PC-9 (cell line): ENCODE measurements around the gene PTRH2. TPM values are rescaled to one million over a fixed set of nuclear protein-coding genes. Genes with fewer than 3 reads are reported as not detected.

Experiments
- BruUV-seq: library from RNA; stranded (reverse); fragments of 400-500 nt; replicated peaks from 2 replicates; lab custom pipeline; 2021; lab: Mats Ljungman, UMichigan
- CTCF ChIA-PET: fragments of 300-600 bp; sonication (Branson Sonifier 250); formaldehyde crosslinking; loops from one replicate; lab custom pipeline; 2022; ENCODE audit warnings: antibody characterized with exemption; lab: Charles Lee
- POLR2A ChIA-PET: fragments of 300-600 bp; sonication (Branson Sonifier 250); formaldehyde crosslinking; loops from one replicate; lab custom pipeline; 2022; ENCODE audit warnings: antibody characterized with exemption; ENCODE audit not compliant: unreplicated experiment; lab: Charles Lee
- DNase-seq, 2 experiments: peaks; one replicate each; pipeline versions ENCODE4 v3.0.0 to v3.0.0-alpha.2; 2015 to 2022; ENCODE audit warnings: mixed read lengths in 1 of 2
- H2AFZ ChIP-seq: fragments of 200-600 bp; sonication (generic); 2 replicates; pipeline ENCODE4 v1.8.1; 2017; ENCODE audit warnings: antibody characterized with exemption
- H3F3A ChIP-seq: fragments of 200-600 bp; sonication (generic); 2 replicates; pipeline ENCODE4 v1.8.1; 2017; ENCODE audit warnings: antibody characterized with exemption, mild to moderate bottlenecking, low read depth; ENCODE audit not compliant: insufficient read depth
- H3K27ac ChIP-seq: fragments of 200-600 bp; sonication (generic); 2 replicates; pipeline ENCODE4 v1.6.1; 2016; ENCODE audit warnings: mixed run types
- H3K27me3 ChIP-seq: fragments of 200-600 bp; sonication (generic); 2 replicates; pipeline ENCODE4 v1.6.1; 2016; ENCODE audit warnings: low read depth, mixed run types; ENCODE audit not compliant: insufficient read depth
- H3K36me3 ChIP-seq: fragments of 200-600 bp; sonication (generic); 2 replicates; pipeline ENCODE4 v1.6.1; 2016; ENCODE audit warnings: low read depth, mixed run types
- H3K4me1 ChIP-seq: fragments of 200-600 bp; sonication (generic); replicated peaks from 2 replicates; pipeline ENCODE4 v1.6.1; 2016; ENCODE audit warnings: mixed run types; ENCODE audit not compliant: insufficient read depth
- H3K4me2 ChIP-seq: fragments of 200-600 bp; sonication (generic); 2 replicates; pipeline ENCODE4 v1.6.1; 2017; ENCODE audit warnings: mixed run types
- H3K4me3 ChIP-seq: fragments of 200-600 bp; sonication (generic); 2 replicates; pipeline ENCODE4 v1.6.1; 2016; ENCODE audit warnings: mixed run types
- H3K79me2 ChIP-seq: fragments of 200-600 bp; sonication (generic); 2 replicates; pipeline ENCODE4 v1.6.1; 2017; ENCODE audit warnings: low read depth, mixed run types
- H3K9me2 ChIP-seq: fragments of 200-600 bp; sonication (generic); 2 replicates; pipeline ENCODE4 v1.8.1; 2017; ENCODE audit warnings: mild to moderate bottlenecking; ENCODE audit not compliant: insufficient read depth
- H3K9me3 ChIP-seq: fragments of 200-600 bp; sonication (generic); 2 replicates; pipeline ENCODE4 v1.8.1; 2016; ENCODE audit warnings: low read depth; ENCODE audit not compliant: insufficient read depth
- H4K20me1 ChIP-seq: fragments of 200-600 bp; sonication (generic); 2 replicates; pipeline ENCODE4 v1.8.1; 2017; ENCODE audit not compliant: insufficient read depth
- EZH2 ChIP-seq: fragments of 200-600 bp; sonication (generic); IDR thresholded peaks from 2 replicates; pipeline ENCODE4 v1.8.0; 2017; ENCODE audit warnings: antibody characterized with exemption, low read depth
- intact Hi-C: fragments of 100-400 bp; cut with micrococcal nuclease; formaldehyde crosslinking; loops from one replicate; pipeline ENCODE4 v1.10.0; 2022; ENCODE audit not compliant: unreplicated experiment
- total RNA-seq: library from RNA; stranded (reverse); gene quantifications from 2 replicates; pipeline ENCODE4 v1.2.3, GENCODE V29; 2021
- TF ChIP-seq, protein P1 (sequence below): fragments of 200-600 bp; sonication (generic); conservative IDR thresholded peaks from 2 replicates; pipeline ENCODE4 v1.6.1; 2017; ENCODE audit warnings: mixed run types, antibody characterized with exemption, mild to moderate bottlenecking, moderate library complexity

PTRH2 gene
- total RNA-seq, 1 experiment from 2014 or later: 25.9 TPM

- intact Hi-C loops: no loop called here
These were observed 45.2 kb upstream of the PTRH2 start for GRCh38 chr17:59752446-59752845.

GRCh38 chr17:59751955-59752413 lies 44.8 kb upstream of the PTRH2 start:
- Histone ChIP-seq H3K4me1 (peaks cover 43% of the 10 kb centered on the region), H3K27me3 (no peaks in the 10 kb centered on the region), H3K4me3 (no peak overlapping the region), H3K36me3 (no peaks in the 10 kb centered on the region), H4K20me1 (no peaks in the 10 kb centered on the region), H3K9me2 (no peaks in the 10 kb centered on the region), H2AFZ (no peak overlapping the region), H3K27ac (peak overlapping the region; percentile 99), H3F3A (peaks cover 59% of the 10 kb centered on the region), H3K4me2 (0 out of 2 replicates have a peak overlapping the region, but pooled peaks have one; percentile 3), H3K9me3 (no peaks in the 10 kb centered on the region), H3K79me2 (peaks cover 27% of the 10 kb centered on the region)
- TF ChIP-seq EZH2: no peak
- TF ChIP-seq, protein P1, sequence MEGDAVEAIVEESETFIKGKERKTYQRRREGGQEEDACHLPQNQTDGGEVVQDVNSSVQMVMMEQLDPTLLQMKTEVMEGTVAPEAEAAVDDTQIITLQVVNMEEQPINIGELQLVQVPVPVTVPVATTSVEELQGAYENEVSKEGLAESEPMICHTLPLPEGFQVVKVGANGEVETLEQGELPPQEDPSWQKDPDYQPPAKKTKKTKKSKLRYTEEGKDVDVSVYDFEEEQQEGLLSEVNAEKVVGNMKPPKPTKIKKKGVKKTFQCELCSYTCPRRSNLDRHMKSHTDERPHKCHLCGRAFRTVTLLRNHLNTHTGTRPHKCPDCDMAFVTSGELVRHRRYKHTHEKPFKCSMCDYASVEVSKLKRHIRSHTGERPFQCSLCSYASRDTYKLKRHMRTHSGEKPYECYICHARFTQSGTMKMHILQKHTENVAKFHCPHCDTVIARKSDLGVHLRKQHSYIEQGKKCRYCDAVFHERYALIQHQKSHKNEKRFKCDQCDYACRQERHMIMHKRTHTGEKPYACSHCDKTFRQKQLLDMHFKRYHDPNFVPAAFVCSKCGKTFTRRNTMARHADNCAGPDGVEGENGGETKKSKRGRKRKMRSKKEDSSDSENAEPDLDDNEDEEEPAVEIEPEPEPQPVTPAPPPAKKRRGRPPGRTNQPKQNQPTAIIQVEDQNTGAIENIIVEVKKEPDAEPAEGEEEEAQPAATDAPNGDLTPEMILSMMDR: no peak
- DNase-seq: no peak
- ChIA-PET CTCF (interaction anchor here (3.8 kb wide), 1 partner anchor 107 kb away, joined by 28 read pairs; no protein-coding TSS in a partner anchor), POLR2A (interaction anchor here (0.6 to 3.6 kb wide), 7 partner anchors 27 to 213 kb away, joined by 3 to 37 read pairs (median 10); partner anchors contain the start of gene RNFT1)
- intact Hi-C loops: no loop called here
- BruUV-seq: no TSS peak

More at GRCh38 chr17:59752446-59752845, 45.2 kb upstream of the PTRH2 start:
- Histone ChIP-seq H3K9me2 (no peaks in the 10 kb centered on the region), H3K4me3 (no peak overlapping the region), H3K36me3 (no peaks in the 10 kb centered on the region), H4K20me1 (no peaks in the 10 kb centered on the region), H3K9me3 (no peaks in the 10 kb centered on the region), H2AFZ (no peak overlapping the region), H3K4me2 (0 out of 2 replicates have a peak overlapping the region, but pooled peaks have one; percentile 3), H3K27me3 (no peaks in the 10 kb centered on the region), H3K27ac (peak overlapping the region; percentile 99), H3K4me1 (peaks cover 46% of the 10 kb centered on the region), H3K79me2 (peaks cover 29% of the 10 kb centered on the region), H3F3A (peaks cover 63% of the 10 kb centered on the region)
- TF ChIP-seq, protein P1: no peak
- TF ChIP-seq EZH2: no peak
- BruUV-seq: no TSS peak
- no peak for DNase-seq
- CTCF ChIA-PET: interaction anchor here (3.8 kb wide), 1 partner anchor 106 kb away, joined by 28 read pairs; no protein-coding TSS in a partner anchor
- POLR2A ChIA-PET: interaction anchor here (0.6 to 3.6 kb wide), 9 partner anchors 12 to 212 kb away, joined by 3 to 37 read pairs (median 9); partner anchors contain the start of gene RNFT1

GRCh38 chr17:59748591-59748990 lies 41.4 kb upstream of the PTRH2 start:
- POLR2A ChIA-PET: interaction anchor here (0.5 kb wide), 1 partner anchor 37 kb away, joined by 4 read pairs; no protein-coding TSS in a partner anchor
- no peaks in the 10 kb centered on the region for H3K36me3 ChIP-seq
- BruUV-seq: no TSS peak

More at GRCh38 chr17:59748591-59748990, 41.4 kb upstream of the PTRH2 start:
- Histone ChIP-seq H3K9me2 (no peaks in the 10 kb centered on the region), H4K20me1 (no peaks in the 10 kb centered on the region), H3K4me1 (peaks cover 10% of the 10 kb centered on the region), H3K27ac (peak overlapping the region; percentile 29; the same call in 1 of the 2 replicates), H3K4me3 (no peak overlapping the region), H2AFZ (no peak overlapping the region), H3K4me2 (no peak overlapping the region), H3K79me2 (peaks cover 7% of the 10 kb centered on the region; the same call in 1 of the 2 replicates), H3F3A (peaks cover 40% of the 10 kb centered on the region), H3K27me3 (no peaks in the 10 kb centered on the region), H3K9me3 (no peaks in the 10 kb centered on the region)
- TF ChIP-seq EZH2: no peak
- TF ChIP-seq, protein P1: no peak
- intact Hi-C loops: no loop called here
- CTCF ChIA-PET: no interaction called here
- DNase-seq: no peak
